Kidney epithelial cell (primary cell): ENCODE results near the gene OGT. TPM values are rescaled to one million over a fixed set of nuclear protein-coding genes. Genes with fewer than 3 reads are reported as not detected.
A peak's percentile ranks its signal among the peaks of the same experiment; 100 is the strongest.

Experiments used
- DNase-seq: peaks from one replicate; pipeline ENCODE4 v3.0.0-alpha.2; 2010; ENCODE audit warnings: low read depth
- H3K27me3 ChIP-seq: 2 replicates; pipeline ENCODE4 v1.6.0; 2011; ENCODE audit warnings: low read length; ENCODE audit not compliant: control insufficient read depth, insufficient read depth
- H3K36me3 ChIP-seq: 2 replicates; pipeline ENCODE4 v1.5.1; 2011; ENCODE audit warnings: low read length; ENCODE audit not compliant: control insufficient read depth, insufficient read depth
- H3K4me3 ChIP-seq: 2 replicates; pipeline ENCODE4 v1.5.1; 2011; ENCODE audit warnings: low read depth, mild to moderate bottlenecking, control low read depth, low read length
- CTCF ChIP-seq: IDR thresholded peaks from 2 replicates; pipeline ENCODE4 v1.5.1; 2011; ENCODE audit warnings: mild to moderate bottlenecking, moderate library complexity, low read length, control low read depth, inconsistent platforms; ENCODE audit not compliant: insufficient read depth, poor library complexity, severe bottlenecking
- total RNA-seq: library from RNA; depleted of rRNA; stranded (reverse); fragments of >200 nt; gene quantifications from 2 replicates; pipeline ENCODE4 v1.2.3, GENCODE V29; 2015

OGT gene
- total RNA-seq, 1 donor from 2014 or later: 71.7 TPM

DNA sequence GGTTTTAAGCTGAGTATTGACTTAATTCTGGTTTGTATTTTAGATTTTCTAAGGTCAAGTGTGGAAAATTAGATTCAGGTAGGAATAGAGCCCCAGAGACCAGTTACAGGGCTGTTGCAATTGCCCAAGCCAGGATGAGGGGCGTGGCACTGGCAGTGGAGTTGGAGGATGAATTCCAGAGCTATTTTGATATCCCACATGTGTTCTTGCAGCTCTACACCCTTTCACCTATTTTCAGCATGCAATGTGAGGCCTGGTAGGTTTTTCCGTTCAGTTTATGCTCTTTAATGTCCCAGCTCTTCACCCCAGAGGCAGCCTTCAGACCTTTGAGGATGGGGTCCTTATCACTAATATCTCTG is 17.9 kb upstream of the OGT start:
- Histone ChIP-seq H3K36me3 (no peaks in the 10 kb centered on the region), H3K4me3 (no peak overlapping the region), H3K27me3 (no peaks in the 10 kb centered on the region)
- TF ChIP-seq CTCF: no peak
- no peak for DNase-seq

GRCh38 chrX:71525316-71525715 is 7.6 kb upstream of the OGT start:
- DNase-seq: no peak
- H3K36me3 ChIP-seq: no peaks in the 10 kb centered on the region
- H3K27me3 ChIP-seq: no peaks in the 10 kb centered on the region
- no peak overlapping the region for H3K4me3 ChIP-seq
- TF ChIP-seq CTCF: no peak

- no peaks in the 10 kb centered on the region for H3K27me3 ChIP-seq
- peak; percentile 51 for DNase-seq
- TF ChIP-seq CTCF: no peak
These were observed 689 bp upstream of the OGT start for GRCh38 chrX:71532078-71532752.

DNA sequence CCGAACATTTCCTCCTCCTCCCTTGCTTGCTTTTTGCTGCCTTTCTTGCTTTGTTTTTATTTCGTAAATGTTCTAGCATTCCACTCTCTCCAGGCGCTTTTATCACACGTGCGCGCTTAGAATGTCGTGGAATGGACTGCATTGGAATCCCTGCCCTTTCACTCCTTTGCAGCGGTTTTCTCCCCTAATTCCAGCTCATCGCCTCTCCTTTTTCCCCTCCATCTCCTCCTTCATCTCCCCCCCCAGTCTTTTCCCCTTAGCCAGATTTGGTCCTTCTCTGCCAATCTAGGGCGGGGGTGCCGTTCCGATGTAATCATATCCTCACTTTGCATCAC is 579 bp downstream of the OGT start:
- Histone ChIP-seq H3K27me3 (no peaks in the 10 kb centered on the region), H3K4me3 (peak overlapping the region; percentile 56), H3K36me3 (no peaks in the 10 kb centered on the region)
- DNase-seq: no peak
- TF ChIP-seq CTCF: no peak

More at GRCh38 chrX:71532078-71532752, 689 bp upstream of the OGT start:
- Histone ChIP-seq H3K4me3 (peak overlapping the region; percentile 56), H3K36me3 (no peaks in the 10 kb centered on the region)

DNA sequence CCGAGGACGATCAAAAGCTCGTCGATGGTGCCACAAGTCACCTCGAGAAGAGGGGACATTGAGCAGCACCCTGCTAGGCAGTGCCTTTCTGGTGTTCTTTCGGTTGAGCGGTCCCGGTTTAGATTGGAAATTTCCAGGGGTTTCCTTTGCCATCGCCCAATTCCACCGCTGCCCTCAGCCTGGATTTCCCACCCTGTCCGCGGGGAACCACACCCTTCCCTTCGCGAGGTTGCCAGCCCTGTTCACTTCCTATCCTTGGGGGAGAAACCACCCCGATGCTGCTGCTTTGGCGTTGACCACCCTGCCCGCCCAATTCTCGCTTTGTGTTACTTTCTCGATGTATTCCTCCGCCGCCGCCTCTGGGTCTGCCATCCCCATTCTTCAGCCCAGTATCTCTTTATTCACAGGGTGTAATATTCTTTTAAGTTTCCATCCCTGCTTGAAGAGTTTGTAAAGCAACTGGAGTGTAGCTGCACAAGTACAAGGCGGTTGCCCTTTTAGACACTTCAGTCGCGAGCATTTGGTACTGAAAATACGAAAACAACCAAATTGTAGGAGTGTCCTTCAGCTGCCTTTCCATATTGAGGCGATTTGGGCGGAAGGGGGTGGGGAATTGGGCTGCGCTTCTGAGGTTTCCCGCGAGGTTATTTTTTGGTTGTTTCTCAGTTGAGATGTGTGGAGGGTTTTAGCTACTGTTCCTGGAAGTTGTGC is 1.1 kb downstream of the OGT start:
- no peaks in the 10 kb centered on the region for H3K36me3 ChIP-seq
- no peak for DNase-seq
- no peak for TF ChIP-seq CTCF
- H3K4me3 ChIP-seq: peak overlapping the region; percentile 56
- no peaks in the 10 kb centered on the region for H3K27me3 ChIP-seq
